ENCODE data around the gene TBL1X.

Gene TBL1X

DNA sequence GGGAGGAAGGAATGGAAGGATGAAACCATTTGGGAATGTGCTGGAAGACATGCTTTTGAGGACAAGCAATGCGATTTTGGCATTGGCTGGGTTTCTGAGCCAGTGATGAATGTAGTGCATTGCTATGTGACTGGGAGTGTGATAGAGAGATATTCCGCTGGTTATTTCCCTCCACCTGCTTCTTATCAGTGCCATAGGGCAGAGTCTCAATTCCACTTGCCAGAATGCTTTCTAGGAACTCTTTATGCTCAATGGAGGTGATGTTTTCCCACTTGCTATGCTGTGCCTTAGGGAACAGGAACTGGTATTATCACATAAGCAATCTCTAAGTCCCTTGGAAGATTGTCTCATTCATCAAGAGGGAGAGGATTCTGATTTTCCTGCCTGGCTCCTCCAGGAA lies 28.0 kb downstream of the TBL1X start:
- no peak overlapping the region for H3K4me3 ChIP-seq (ENCODE audit: low read depth, low read length)
- TF ChIP-seq, protein P1, sequence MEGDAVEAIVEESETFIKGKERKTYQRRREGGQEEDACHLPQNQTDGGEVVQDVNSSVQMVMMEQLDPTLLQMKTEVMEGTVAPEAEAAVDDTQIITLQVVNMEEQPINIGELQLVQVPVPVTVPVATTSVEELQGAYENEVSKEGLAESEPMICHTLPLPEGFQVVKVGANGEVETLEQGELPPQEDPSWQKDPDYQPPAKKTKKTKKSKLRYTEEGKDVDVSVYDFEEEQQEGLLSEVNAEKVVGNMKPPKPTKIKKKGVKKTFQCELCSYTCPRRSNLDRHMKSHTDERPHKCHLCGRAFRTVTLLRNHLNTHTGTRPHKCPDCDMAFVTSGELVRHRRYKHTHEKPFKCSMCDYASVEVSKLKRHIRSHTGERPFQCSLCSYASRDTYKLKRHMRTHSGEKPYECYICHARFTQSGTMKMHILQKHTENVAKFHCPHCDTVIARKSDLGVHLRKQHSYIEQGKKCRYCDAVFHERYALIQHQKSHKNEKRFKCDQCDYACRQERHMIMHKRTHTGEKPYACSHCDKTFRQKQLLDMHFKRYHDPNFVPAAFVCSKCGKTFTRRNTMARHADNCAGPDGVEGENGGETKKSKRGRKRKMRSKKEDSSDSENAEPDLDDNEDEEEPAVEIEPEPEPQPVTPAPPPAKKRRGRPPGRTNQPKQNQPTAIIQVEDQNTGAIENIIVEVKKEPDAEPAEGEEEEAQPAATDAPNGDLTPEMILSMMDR (IDR thresholded peaks at IDR 0.05; ENCODE audit: low read depth, low read length, missing control alignments), result no peak
- DNase-seq (ENCODE audit: low read depth), result no peak
- in situ Hi-C loops (cut with HindIII; ENCODE audit: low sequenced_read_pairs), result no loop called here

GRCh38 chrX:9493936-9494335 lies 29.1 kb downstream of the TBL1X start:
- TF ChIP-seq, protein P1 (IDR thresholded peaks at IDR 0.05; ENCODE audit: low read depth, low read length, missing control alignments), result no peak
- in situ Hi-C loops (cut with HindIII; ENCODE audit: low sequenced_read_pairs), result no loop called here
- no peak for DNase-seq (ENCODE audit: low read depth)

DNA sequence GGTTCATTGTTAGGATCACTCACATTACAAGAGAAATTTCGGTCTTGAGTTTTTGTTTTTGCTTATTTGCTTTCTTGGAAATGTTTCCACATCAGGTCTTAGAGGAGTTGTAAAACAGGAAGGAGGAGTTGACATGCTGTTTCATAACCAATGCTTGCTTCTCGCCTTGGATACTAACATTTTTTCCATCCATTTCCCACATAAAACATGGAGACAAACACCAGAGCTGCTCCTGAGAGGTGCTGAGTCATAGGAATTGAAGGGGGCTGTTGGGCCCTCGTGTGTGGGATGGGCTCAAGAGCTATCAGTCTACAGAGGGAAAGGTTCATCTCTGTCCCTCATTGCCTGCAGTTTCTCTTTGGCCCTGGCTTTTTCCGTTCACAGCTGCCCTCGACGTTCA lies 29.9 kb downstream of the TBL1X start:
- TF ChIP-seq, protein P1 (IDR thresholded peaks at IDR 0.05; ENCODE audit: low read depth, low read length, missing control alignments), result no peak
- H3K4me3 ChIP-seq (ENCODE audit: low read depth, low read length), result no peak overlapping the region
- no peak for DNase-seq (ENCODE audit: low read depth)
- in situ Hi-C loops (cut with HindIII; ENCODE audit: low sequenced_read_pairs), result no loop called here

More at GRCh38 chrX:9493936-9494335, 29.1 kb downstream of the TBL1X start:
- no peak overlapping the region for H3K4me3 ChIP-seq (ENCODE audit: low read depth, low read length)

DNA sequence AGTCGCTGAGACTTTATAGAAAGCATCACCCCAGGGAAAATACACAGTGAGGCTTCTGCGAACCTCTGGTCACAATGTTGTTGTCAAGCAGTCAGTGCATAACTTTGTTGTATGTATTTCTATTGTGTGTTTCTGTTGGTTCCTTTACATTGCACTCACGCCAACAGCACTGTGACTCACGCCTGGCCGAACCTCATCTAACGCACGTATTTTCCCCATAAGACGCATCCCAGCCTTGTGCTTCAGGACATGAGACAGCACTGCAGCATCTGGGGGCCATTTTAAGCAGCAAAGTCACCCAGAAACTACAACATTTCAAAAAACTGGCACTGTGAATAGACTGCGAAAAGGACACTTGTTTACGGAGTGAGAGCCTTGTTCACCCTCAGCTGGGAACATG lies 30.6 kb downstream of the TBL1X start:
- DNase-seq (ENCODE audit: low read depth), result no peak
- H3K4me3 ChIP-seq (ENCODE audit: low read depth, low read length), result no peak overlapping the region
- TF ChIP-seq, protein P1 (IDR thresholded peaks at IDR 0.05; ENCODE audit: low read depth, low read length, missing control alignments), result no peak
- in situ Hi-C loops (cut with HindIII; ENCODE audit: low sequenced_read_pairs), result no loop called here

- H3K4me3 ChIP-seq (ENCODE audit: low read depth, low read length), result no peak overlapping the region
- TF ChIP-seq, protein P1 (IDR thresholded peaks at IDR 0.05; ENCODE audit: low read depth, low read length, missing control alignments), result no peak
- DNase-seq (ENCODE audit: low read depth), result no peak
- in situ Hi-C loops (cut with HindIII; ENCODE audit: low sequenced_read_pairs), result no loop called here
Observed at GRCh38 chrX:9498236-9498635, 33.4 kb downstream of the TBL1X start.

DNA sequence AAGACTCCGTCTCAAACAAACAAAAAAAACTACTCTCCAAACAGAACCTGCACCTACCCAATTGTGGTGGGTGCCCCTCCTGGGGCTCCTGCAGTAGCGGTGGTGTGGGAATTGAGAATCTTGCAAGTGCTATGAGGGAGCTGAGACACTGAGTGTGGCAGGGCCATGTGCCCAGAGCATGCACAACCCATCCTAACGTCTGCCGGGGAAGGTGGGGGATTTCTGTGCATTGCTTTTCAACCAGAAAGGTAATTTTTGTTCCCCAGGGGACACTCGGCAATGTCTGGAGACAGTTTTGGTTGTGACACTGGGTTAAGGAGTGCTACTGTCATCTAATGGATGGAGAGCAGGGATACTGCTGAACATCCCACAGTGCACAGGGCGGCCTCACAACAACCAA lies 35.7 kb downstream of the TBL1X start:
- TF ChIP-seq, protein P1 (IDR thresholded peaks at IDR 0.05; ENCODE audit: low read depth, low read length, missing control alignments), result no peak
- in situ Hi-C loops (cut with HindIII; ENCODE audit: low sequenced_read_pairs), result no loop called here
- DNase-seq (ENCODE audit: low read depth), result no peak
- H3K4me3 ChIP-seq (ENCODE audit: low read depth, low read length), result no peak overlapping the region

GRCh38 chrX:9501362-9501761 lies 36.5 kb downstream of the TBL1X start:
- in situ Hi-C loops (cut with HindIII; ENCODE audit: low sequenced_read_pairs), result no loop called here
- no peak overlapping the region for H3K4me3 ChIP-seq (ENCODE audit: low read depth, low read length)
- TF ChIP-seq, protein P1 (IDR thresholded peaks at IDR 0.05; ENCODE audit: low read depth, low read length, missing control alignments), result no peak
- no peak for DNase-seq (ENCODE audit: low read depth)

All from astrocyte of the cerebellum (primary cell).